ENCODE results near the gene WDR59.
"Not testable (repeated sequence)": the region's sequence is repeated elsewhere in the genome, so short reads cannot be mapped to it uniquely, and the experiment has no call there.

WDR59 gene

GRCh38 chr16:74852500-74852875, 132.4 kb downstream of the WDR59 start:
- H3K4me3 ChIP-seq (ENCODE audit: low read length), result no peak overlapping the region
- no peak for TF ChIP-seq ZNF274 (IDR thresholded peaks at IDR 0.05; ENCODE audit: low read depth, low read length)

DNA sequence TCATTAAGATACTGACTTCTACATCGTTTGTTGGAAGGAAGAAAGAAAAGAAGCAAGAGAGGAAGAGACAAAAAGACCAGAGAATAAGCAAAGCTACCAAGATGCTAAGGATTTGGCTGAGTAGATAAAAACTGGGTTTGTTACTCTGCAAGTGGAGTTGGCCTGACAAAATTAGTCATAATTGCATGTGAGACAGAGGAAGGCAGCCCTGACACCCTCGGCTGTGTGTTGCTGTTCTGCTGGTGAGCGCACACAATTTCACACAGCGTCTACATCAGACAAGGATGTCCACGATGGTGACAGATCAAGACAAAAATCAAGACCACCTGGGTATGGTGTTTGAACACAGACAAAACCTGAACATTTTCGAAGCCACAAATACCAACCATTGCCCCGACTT, 134.9 kb downstream of the WDR59 start:
- no peak overlapping the region for H3K4me3 ChIP-seq (ENCODE audit: low read length)
- no peak for TF ChIP-seq ZNF274 (IDR thresholded peaks at IDR 0.05; ENCODE audit: low read depth, low read length)

- H3K4me3 ChIP-seq (ENCODE audit: low read length), result no peak overlapping the region
- TF ChIP-seq ZNF274 (IDR thresholded peaks at IDR 0.05; ENCODE audit: low read depth, low read length), result no peak
These were observed 137.7 kb downstream of the WDR59 start for GRCh38 chr16:74847202-74847601.

DNA sequence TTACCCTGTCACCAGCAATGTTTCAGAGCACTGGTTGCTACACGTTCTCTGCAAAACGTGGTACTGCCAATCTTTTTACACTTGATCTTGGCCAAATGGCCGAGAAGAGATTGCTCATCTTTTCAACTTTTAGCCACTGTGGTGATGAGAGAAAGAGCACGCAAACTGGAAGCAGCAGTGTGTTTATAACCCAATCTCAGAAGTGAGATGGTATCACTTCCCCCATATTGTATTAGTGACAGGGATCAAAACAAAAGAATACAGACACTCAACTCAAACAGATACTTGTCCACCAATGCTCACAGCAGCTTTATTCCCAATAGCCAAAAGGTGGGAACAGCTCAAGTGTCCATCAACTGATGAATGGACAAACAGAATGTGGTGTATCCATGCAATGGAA, 138.2 kb downstream of the WDR59 start:
- no peak for TF ChIP-seq ZNF274 (IDR thresholded peaks at IDR 0.05; ENCODE audit: low read depth, low read length)

DNA sequence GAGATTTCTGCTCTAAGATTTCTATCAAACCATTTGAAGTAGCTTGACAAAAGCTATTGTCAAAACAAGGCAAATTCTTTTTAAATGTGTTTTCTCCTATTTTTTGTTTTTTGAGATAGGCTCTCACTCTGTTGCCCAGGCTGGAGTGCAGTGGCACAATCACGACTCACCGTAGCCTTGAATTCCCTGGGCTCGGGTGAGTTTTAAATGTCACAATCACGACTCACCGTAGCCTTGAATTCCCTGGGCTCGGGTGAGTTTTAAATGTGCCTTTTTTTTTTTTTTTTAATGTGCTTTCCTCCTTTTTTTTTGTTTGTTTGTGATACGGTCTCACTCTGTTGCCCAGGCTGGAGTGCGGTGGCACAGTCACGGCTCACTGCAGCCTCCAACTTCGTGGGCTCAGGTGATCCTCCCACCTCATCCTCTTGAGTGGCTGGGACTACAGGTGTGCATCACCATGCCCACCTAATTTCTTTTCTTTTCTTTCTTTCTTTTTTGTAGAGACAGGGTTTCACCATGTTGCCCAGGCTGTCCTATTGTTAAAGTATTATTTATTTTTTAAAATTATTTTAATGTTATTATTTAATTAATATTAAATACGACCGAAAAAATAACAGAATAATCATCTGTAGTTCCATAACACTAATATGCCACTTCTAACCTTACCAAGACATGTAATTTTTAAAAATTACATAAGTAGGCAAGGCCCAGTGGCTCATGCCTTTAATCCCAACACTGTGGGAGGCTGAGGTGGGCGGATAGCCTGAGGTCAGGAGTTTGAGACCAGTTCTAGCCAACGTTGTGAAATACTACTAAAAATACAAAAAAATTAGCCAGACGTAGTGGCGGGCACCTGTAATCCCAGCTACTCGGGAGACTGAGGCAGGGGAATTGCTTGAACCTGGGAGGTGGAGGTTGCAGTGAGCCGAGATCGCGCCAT, 140.6 kb downstream of the WDR59 start:
- H3K4me3 ChIP-seq (ENCODE audit: low read length), result no peak overlapping the region
- no peak for TF ChIP-seq ZNF274 (IDR thresholded peaks at IDR 0.05; ENCODE audit: low read depth, low read length)

More for the DNA sequence above, 138.2 kb downstream of the WDR59 start:
- H3K4me3 ChIP-seq (ENCODE audit: low read length), result no peak overlapping the region

DNA sequence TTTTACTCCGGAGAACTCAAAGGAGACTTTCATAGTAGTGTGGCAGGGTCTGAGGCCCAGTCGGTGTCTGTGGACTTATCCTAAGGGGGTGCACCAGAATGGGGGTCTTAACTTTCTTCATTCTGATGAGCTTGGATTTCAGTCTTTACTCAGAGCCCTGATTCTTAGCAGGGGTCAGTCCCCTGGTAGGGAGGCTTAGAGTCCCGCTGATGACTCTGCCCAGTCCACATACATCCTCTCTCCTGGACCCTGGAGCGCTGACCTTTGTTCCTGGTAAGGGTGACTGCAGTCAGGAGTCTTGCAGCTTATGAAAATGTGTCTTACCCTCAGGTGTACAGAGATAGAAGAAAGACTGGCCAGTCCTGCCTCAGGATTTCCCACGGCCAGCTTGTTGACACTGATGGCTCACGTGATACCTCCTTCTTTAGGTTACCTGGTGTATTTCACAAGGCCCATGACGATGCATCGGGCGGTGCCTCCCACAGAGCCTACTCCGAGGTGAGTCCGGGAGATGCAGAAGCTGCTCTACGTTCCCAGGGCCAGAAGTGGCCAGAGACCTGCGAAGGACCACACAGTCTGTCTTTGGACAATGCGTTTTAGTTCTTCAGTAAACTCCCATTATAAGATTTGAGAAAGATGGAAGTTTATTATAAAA, 141.4 kb downstream of the WDR59 start:
- not testable (repeated sequence) for H3K4me3 ChIP-seq (ENCODE audit: low read length)

DNA sequence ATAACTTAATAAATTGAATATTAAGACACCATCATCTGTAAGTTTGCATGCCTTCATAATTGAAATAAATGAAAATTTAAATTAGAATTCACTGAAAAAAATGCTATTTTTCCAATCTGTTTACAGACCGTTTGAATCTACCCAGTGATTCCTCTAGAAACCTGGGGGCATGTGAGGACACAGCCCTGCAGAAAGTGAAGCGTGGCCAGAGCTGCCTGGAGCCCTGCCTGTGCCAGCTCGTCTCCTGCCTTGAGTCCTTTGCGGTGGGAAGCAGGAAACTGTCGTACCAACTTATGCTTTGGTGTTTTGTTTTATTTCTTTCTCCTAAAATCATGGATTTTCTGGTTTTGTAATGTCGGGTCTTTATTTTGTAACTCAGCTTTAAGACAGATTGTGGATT, 142.5 kb downstream of the WDR59 start:
- H3K4me3 ChIP-seq (ENCODE audit: low read length), result no peak overlapping the region
- no peak for TF ChIP-seq ZNF274 (IDR thresholded peaks at IDR 0.05; ENCODE audit: low read depth, low read length)

DNA sequence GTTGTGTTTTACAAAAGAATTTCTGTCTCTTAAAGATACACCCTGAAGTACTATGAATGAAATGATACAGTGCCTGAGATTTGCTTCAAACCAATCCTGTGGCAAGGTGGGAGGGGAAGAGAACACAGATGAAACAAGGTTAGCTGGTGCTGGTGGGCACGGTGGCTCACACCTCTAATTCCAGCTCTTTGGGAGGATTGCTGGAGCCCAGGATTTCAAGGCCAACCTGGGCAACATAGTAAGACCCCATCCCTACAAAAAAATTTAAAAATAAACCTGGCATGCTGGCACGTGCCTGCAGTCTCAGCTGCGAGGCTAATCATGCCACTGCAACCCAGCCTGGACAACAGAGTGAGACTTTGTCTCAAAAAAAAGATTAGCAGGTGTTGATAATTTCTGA, 143.0 kb downstream of the WDR59 start:
- no peak for TF ChIP-seq ZNF274 (IDR thresholded peaks at IDR 0.05; ENCODE audit: low read depth, low read length)
- H3K4me3 ChIP-seq (ENCODE audit: low read length), result no peak overlapping the region

DNA sequence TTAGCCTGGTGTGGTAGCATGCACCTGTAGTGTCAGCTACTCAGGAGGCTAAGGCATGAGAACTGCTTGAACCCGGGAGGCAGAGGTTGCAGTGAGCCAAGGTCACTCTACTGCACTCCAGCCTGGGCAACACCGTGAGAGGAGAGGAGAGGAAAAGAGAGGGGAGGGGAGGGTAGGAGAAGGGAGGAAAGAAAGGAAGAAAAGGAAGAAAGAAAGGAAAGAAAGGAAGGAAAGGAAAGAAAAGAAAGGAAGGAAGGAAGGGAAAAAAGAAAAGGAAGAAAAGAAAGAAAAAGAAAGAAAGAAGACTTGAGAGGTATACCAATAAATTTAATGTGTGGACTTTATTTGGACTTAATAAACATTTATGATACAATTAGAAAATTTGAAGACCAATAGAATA, 143.5 kb downstream of the WDR59 start:
- TF ChIP-seq ZNF274 (IDR thresholded peaks at IDR 0.05; ENCODE audit: low read depth, low read length), result no peak
- no peak overlapping the region for H3K4me3 ChIP-seq (ENCODE audit: low read length)

GRCh38 chr16:74837056-74837455, 147.9 kb downstream of the WDR59 start:
- no peak for TF ChIP-seq ZNF274 (IDR thresholded peaks at IDR 0.05; ENCODE audit: low read depth, low read length)

GRCh38 chr16:74836111-74836671, 148.7 kb downstream of the WDR59 start:
- H3K4me3 ChIP-seq (ENCODE audit: low read length), result no peak overlapping the region
- no peak for TF ChIP-seq ZNF274 (IDR thresholded peaks at IDR 0.05; ENCODE audit: low read depth, low read length)

More at GRCh38 chr16:74837056-74837455, 147.9 kb downstream of the WDR59 start:
- no peak overlapping the region for H3K4me3 ChIP-seq (ENCODE audit: low read length)

DNA sequence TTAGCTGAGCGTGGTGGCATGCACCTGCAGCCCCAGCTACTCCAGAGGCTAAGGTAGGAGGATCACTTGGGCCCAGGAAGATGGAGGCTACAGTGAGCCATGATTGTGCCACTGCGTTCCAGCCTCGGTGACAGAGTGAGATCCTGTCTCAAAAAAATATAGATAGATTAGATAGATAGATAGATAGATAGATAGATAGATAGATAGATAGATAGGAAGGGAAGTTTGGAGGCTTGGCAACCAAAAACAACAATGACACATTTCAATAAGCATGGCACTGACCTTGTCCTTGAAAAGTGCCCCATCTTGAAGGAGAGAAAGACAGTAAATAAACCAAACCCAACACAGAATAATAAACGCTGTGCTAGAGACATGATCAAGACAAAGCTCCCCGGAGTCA, 152.7 kb downstream of the WDR59 start:
- no peak overlapping the region for H3K4me3 ChIP-seq (ENCODE audit: low read length)

GRCh38 chr16:74831467-74831866, 153.5 kb downstream of the WDR59 start:
- no peak for TF ChIP-seq ZNF274 (IDR thresholded peaks at IDR 0.05; ENCODE audit: low read depth, low read length)
- H3K4me3 ChIP-seq (ENCODE audit: low read length), result no peak overlapping the region

More for the DNA sequence above, 152.7 kb downstream of the WDR59 start:
- no peak for TF ChIP-seq ZNF274 (IDR thresholded peaks at IDR 0.05; ENCODE audit: low read depth, low read length)

- H3K4me3 ChIP-seq (ENCODE audit: low read length), result no peak overlapping the region
- no peak for TF ChIP-seq ZNF274 (IDR thresholded peaks at IDR 0.05; ENCODE audit: low read depth, low read length)
These were observed 154.3 kb downstream of the WDR59 start for GRCh38 chr16:74830648-74831047.

GRCh38 chr16:74829637-74830036, 155.3 kb downstream of the WDR59 start:
- TF ChIP-seq ZNF274 (IDR thresholded peaks at IDR 0.05; ENCODE audit: low read depth, low read length), result no peak
- no peak overlapping the region for H3K4me3 ChIP-seq (ENCODE audit: low read length)

Measured in GM08714 (cell line).